A673 (cell line): ENCODE data around the gene AHDC1.

Source experiments
- EZH2 ChIP-seq: fragments of 200-600 bp; sonication (generic); IDR thresholded peaks from 2 replicates; pipeline ENCODE4 v1.6.1; 2017; ENCODE audit warnings: borderline replicate concordance, low read depth, mild to moderate bottlenecking, mixed read lengths, antibody characterized with exemption, low read length; ENCODE audit not compliant: poor library complexity, severe bottlenecking
- TF ChIP-seq, protein P1 (sequence below): fragments of 300-800, 200-600 bp; sonication (generic); conservative IDR thresholded peaks from 2 replicates; pipeline ENCODE4 v1.5.1; 2017; ENCODE audit warnings: low read depth, mild to moderate bottlenecking, antibody characterized with exemption, low read length, moderate library complexity, mixed read lengths

DNA sequence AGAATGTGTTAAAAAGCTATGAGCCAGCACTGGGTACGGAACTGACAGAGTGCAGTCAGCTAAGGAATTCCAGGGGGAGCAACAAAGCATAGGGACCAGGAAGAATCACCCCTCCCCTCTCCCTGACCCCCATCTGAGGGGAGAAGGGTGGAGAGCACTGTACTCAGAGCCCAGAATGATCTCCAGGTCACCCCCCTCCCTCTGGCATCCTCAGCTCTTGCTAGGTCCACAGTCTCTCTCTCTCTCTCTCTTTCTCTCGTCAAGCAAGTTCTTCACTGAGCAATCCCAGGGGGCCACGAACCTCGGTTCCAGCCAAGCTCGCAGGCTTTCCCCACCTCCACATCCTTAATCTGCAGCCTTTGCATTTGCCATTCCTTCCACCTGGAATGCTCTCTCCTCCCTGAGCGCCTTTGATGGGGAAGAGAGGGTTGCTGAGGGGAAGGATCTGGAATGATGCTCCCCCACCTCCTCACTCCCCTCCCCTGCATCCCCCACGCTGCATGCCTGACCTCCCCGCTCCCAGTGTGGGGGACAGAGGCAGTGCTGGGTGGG lies 107.3 kb downstream of the AHDC1 start:
- TF ChIP-seq, protein P1, sequence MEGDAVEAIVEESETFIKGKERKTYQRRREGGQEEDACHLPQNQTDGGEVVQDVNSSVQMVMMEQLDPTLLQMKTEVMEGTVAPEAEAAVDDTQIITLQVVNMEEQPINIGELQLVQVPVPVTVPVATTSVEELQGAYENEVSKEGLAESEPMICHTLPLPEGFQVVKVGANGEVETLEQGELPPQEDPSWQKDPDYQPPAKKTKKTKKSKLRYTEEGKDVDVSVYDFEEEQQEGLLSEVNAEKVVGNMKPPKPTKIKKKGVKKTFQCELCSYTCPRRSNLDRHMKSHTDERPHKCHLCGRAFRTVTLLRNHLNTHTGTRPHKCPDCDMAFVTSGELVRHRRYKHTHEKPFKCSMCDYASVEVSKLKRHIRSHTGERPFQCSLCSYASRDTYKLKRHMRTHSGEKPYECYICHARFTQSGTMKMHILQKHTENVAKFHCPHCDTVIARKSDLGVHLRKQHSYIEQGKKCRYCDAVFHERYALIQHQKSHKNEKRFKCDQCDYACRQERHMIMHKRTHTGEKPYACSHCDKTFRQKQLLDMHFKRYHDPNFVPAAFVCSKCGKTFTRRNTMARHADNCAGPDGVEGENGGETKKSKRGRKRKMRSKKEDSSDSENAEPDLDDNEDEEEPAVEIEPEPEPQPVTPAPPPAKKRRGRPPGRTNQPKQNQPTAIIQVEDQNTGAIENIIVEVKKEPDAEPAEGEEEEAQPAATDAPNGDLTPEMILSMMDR, result no peak
- TF ChIP-seq EZH2, result no peak
